Amniotic epithelial cell (primary cell): ENCODE data around the gene PALD1.

Experiments
- DNase-seq: peaks from one replicate; pipeline ENCODE4 v3.0.0-alpha.2; 2010; ENCODE audit warnings: low read depth

The PALD1 gene

DNA sequence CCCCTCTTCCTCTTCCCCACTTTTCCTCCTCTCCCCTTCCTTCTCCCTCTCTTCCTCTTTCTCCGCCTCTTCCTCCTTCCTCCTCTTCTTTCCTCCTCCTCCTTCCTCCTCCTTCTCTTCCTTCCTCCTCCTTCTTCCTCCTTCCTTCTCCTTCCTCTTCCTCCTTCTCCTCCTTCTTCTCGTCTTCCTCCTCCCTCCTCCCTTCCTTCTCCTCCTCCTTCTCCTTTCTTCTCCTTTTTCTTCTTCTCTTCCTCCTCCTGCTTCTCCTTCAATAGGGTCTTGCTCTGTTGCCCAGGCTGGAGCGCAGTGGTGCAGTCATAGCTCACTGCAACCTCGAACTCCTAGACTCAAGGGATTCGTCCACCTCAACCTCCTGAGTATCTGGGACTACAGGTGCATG lies 56.9 kb downstream of the PALD1 start:
- DNase-seq, result no peak

DNA sequence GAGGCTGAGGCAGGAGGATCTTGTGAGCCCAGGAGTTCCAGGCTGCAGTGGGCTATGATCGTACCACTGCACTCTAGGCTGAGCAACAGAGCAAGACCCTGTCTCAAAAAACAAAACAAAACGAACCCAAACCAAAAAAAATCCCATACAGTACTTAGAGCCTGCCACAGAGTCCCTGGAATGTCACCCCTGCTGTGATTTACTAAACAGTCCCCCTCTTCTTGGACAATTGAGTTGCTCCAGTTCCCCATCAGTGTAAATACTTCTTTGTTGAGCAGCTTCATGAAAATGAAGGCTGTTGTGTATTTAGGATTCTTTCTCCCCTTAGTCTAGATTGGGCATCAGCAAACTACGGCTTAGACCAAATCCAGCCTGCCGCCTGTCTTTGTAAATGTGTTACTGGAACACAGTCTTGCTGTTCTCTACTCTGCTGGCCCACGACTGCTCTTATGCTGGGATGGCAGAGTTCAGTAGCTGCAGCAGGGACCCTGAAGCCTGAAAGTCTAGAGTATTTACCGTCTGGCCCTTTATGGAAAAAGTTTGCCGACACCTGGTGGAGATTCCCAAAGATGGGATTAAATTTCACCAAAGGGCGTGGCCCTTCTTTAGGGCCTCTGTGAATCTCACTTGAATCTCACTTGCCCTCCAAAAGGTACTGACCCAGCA lies 57.8 kb downstream of the PALD1 start:
- DNase-seq, result no peak

DNA sequence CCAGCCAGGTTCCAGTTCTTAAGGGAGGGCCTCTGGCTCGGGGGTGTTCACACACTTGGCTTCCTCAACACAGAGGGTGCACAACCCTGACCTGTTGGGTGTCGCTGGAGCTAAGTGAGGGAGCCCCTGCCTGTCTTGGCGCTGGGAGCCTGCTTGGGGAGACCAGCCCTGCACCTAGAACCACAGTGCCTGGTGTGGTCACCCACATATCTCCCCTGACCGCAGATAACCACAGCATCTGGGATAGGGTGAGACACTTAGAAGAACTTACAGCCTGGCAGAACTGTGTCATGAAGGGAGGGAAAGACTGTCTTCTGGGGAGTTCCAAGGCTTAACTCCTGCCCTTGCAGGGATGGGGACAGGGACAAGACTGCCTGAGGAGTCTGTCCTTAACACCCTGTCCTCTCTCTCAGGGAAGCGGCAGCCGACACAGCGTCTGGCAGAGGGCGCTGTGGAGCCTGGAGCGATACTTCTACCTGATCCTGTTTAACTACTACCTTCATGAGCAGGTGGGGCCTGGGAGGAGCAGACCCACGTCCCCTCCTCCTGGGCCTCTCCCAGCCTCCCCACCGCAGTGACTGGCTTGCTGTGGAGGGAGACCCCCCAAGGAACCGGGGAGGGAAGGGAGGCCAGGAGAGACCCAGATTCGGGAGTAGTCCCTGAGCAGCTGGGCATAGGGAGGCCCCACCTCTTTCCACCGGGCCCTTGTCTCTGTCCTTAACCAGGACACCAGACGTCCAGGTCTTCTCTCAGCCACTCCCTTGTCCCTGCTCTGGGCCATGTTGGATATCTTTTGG lies 59.0 kb downstream of the PALD1 start:
- no peak for DNase-seq

DNA sequence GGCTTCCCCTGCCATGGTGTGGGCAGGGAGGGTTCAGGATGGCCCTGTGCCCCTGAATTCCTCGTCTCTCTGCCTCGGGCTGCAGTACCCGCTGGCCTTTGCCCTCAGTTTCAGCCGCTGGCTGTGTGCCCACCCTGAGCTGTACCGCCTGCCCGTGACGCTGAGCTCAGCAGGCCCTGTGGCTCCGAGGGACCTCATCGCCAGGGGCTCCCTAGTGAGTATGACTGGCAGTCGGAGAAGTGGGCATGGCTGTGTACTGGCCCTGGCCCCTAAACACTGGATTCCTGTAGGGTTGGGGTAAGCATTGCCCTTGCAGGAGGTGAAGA lies 59.6 kb downstream of the PALD1 start:
- DNase-seq, result no peak

DNA sequence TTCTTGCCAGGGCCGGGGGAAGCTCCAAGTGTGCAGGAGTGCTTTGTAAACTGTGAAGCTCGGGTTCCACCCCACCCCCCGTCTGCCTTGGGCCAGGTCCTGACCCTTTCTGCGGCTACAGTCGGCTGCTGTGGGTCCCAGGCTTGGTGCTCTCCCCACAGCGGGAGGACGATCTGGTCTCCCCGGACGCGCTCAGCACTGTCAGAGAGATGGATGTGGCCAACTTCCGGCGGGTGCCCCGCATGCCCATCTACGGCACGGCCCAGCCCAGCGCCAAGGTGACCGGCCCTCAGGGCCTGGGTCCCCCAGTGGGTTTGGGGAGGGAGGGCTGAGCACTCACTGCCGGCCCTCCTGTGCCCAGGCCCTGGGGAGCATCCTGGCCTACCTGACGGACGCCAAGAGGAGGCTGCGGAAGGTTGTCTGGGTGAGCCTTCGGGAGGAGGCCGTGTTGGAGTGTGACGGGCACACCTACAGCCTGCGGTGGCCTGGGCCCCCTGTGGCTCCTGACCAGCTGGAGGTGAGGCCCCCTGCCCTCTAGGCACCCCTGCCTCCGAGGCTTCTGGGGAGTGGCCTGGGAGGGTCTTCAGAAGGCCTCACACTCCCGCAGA lies 60.3 kb downstream of the PALD1 start:
- DNase-seq, result no peak

DNA sequence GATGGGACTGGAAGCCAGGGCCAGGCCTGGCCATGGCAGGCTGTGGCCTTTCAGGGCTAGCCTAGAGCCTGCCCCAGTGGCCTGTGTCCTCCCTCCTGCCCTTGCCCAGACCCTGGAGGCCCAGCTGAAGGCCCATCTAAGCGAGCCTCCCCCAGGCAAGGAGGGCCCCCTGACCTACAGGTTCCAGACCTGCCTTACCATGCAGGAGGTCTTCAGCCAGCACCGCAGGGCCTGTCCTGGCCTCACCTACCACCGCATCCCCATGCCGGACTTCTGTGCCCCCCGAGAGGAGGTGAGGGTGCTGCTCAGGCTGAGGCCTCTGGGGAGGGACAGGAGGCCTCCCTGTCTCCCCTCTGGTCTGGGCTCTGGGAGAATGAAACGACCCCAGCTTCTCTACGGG lies 60.9 kb downstream of the PALD1 start:
- DNase-seq, result no peak

DNA sequence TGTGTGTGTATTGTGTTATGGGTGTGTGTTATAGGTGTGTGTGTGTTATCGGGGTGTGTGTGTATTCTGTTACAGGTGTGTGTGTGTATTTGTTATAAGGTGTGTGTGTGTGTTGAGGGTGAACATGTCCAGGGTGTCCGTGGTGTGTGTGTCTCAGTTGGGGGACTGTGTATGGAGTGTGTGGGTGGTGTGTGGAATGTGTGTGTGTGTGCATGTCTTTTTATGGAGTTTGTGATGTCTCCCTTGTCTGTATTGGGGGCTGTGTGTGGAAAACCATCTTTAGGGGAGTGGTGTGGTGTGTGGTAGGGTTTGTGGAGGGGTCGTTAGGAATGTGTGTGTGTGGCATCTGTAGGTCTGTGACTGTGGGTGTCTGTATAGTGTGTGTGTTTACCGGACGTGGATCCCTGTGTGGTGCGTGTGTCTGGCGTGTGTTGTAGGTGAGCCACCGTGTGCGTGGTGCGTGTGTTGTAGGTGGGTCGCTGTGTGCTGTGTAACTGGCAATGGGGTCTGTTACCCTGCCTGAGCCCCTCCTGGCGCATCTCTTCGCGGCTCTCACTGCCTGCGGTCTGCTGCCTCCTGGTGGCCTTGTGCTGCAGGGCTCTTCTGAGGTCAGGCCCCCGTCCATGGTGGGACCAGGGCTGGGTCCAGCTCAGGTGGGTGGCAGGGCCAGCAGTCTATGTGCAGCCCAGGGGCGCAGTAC lies 61.7 kb downstream of the PALD1 start:
- peak; percentile 10 for DNase-seq

DNA sequence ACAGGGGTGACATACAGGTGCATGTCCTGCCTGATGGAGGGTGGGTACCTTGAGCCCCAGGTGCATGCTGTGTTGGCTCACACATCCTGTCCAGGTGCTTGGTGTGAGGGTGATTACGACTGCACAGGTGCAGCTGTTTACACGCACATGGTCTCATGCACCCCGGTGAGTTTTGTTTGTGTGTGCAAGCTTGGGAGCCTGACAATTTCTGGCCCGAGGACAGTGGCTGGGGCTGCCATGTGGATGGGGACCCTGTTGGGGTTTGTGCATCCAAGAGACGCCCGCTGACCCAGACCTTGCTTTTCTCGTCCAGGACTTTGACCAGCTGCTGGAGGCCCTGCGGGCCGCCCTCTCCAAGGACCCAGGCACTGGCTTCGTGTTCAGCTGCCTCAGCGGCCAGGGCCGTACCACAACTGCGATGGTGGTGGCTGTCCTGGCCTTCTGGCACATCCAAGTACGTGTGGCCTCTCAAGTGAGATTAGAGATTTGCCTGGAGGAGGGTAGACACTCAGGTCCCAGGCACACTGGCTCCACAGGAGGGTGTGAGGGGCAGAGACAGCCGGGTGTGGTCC lies 62.3 kb downstream of the PALD1 start:
- DNase-seq, result no peak

DNA sequence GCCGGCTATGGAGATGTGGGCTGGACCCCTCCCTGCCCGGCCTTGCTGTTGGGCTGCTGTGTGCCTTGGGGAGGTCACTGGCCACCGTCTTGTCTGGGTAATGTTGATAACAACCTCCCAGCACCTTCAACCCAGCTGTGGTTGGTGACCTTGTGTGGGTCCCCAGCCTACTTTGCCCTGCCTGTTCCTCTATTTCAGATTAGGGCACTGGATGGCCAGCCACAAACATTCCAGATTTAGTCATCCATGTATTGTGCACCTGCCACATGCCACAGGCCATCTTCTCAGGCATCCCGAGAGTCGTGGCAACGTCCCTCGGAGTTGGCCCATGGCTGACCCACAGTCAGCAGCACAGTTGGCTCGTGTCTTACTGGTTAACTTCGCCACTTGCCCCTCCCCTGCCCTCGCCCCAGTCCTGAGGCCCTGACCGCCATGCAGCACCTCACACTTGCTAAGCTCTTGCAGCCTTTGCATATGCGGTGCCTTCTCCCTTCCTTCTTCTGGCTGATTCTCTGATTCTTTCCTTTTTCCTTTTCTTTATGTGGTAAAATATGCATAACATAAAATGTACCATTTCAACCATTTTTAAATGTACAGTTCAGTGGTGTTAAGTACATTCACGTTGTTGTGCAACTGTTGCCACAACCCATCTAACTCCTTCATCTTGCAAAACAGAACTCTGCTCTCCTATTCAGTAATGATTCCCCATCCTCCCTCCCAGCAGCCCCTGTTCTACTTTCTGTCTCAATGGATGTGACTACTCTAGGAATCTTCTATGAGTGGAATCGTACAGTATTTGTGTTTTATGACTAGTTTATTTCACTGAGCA lies 63.4 kb downstream of the PALD1 start:
- DNase-seq, result peak; percentile 52

DNA sequence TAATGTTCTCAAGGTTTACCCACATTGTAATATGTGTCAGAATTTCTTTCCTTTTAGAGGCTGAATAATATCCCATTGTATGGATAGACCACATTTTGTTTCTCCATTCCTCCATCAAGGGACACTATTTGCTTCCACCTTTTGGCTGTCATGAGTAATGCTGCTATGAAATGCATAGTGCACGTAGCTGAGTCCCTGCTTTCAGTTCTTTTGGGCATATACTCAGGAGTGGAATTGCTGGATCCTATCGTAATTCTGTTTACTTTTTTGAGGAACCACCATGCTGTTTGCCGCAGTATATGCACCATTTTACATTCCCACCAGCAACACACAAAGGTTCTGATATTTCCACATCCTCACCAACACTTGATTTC lies 64.0 kb downstream of the PALD1 start:
- DNase-seq, result no peak

DNA sequence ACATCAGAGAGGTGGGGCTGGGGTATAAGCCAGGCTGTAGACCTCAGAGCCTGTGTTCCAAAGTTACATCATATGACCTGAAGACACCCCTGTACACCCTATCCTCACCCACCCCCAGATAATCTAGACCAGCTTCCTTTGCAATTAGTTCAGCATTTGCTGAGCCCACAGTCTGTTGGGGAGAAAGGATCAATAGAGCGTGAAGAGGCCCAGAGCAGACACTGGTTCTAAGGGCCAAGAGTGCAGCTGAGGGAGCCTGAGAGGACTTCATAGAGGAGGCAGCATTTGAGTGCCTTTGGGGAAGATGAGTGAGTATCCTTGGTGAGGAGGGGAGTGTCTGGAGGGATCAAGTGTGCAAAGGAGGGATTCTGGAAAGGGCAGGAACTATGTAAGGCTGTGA lies 65.3 kb downstream of the PALD1 start:
- DNase-seq, result no peak

DNA sequence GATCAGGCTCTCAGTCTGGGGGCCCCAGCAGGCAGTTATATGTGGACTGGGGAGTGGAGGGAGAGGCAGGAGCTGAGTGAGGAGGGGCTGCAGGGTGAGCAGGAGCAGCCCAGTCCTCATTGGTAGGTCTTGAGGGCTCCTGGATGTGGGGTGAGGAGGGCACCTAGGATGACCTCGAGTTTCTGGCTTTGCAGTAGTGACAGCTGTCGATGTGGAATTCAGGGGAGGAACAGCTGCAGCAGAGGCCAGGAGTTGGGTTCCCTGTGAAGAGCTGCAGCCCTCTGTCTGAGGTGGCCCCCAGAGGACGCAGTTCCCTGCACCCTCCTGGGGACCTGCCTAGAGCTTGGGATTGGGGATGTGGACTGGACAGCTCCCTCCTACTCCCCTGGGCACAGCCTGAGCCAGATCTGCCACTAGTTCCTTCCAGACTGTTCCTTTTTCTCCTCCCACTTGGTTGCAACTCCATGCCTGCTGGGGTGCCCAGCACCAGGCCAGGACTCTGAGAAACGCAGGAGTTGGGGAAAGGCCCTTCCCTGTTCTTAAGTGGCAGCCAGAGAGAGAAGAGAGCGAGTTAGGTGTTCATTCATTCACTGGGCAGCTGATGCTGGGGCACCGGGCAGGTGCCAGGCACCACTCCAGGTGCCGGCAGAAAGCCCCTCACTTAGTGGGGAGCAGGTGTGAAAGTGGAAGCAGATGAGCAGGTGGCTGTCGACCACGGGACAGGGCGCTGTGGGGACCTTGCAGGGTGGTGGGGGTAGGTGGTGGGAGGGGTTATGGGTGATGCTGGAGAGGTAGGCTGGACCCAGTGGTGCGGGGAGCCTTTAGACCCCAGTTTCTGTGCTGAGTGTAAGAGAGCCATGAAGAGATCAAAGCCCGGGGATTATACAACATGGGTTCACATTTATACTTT lies 66.1 kb downstream of the PALD1 start:
- no peak for DNase-seq

DNA sequence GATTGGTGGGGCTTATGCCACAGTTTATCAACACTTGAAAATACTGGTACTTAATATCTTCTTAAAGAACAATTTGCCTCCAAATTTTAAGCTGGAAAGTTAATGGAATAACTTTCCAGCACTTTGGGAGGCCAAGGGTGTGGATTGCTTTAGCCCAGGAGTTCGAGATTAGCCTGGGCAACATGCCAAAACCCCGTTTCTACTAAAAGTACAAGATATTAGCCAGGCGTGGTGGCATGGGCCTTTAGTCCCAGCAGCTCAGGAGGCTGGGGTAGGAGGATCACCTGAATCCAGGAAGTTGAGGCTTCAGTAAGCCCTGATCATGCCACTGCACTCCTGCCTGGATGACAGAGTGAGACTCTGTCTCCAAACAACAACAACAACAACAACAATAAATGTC lies 68.0 kb downstream of the PALD1 start:
- DNase-seq, result no peak

DNA sequence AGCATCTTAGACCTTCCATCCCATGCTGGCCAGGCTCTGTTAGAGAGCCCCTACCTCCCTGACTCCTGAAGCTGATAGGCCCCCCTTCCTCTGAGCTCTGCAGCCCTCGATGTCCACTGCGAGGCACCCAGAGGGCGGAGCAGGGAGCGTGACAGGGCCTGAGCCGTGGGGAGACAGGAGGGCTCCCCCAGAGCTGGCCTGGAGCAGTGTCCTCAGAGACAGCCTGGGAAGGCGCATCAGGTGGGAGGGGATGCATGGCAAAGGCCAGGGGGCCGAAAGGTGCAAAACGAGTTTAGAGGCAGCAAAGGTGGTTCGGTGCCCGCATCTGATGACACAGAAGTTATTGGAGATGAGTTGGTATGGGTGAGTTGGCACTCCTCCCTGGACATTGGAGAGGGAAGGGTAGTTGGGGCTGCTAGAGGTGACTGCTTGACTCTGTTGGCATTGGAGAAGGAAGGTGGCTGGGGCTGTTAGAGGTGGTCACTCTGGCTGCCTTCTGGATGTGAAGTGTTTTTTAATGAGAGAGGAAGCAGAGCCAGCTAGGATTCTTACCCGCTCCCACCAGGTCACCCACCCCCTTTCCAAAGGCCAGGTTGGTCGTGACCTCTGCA lies 70.9 kb downstream of the PALD1 start:
- no peak for DNase-seq

DNA sequence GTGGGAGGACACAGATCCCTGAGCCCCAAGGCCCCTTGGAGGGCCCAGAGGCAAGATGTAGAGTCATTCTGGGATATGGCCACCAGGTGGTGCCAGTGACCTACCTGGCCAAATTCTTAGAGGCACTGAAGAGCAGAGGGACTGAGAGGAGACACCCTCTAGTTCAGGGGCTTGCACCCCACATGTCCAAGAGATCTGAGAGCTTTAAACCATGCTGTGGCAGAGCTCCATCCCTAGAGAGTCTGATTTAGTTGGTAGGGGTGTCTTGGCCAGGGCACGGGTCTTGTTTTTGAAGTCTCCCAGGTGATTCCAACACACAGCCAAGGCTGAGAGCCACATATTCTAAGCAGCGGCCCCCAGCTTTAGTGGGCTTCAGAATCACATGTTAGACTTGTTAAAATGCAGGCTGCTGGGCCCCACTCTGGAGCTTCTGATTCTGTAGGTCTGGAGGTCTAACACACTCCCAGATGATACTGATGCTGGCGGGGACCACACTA lies 71.4 kb downstream of the PALD1 start:
- DNase-seq, result peak; percentile 42

DNA sequence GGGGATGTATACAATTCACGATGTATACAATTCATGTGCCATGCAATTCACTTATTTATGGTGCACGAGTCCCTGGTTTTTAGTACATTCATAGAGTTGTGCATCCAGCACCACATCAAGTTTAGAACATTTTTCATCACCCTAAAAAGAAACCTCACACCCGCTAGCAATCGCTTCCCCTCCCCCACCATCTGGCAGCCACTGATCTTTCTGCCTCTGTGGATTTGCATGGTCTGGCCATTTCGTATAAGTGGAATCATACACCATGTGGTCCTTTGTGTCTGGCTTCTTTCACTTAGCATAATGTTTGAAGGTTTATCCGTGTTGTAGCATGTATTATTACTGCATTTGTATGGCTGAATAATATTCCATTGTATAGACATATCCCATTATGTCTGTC lies 71.9 kb downstream of the PALD1 start:
- DNase-seq, result no peak

DNA sequence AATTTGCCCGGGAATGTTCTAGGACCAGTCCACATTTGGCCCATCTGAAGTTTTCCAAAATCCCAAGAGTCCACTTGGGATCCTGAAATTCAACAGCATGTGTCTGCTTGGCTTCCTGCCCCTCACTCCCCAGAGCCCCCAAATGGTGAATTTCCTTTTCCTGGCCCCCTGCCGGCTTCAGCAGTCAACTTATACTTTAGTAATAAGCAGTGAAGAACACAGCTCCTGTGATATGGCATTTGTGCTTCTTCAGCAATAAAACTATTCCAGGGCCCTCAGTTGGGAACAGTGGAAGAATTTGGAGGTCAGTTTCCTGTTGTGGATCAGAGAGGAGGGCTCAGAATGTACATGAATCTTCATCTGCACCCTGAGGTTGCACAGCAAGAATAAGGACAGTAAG lies 72.9 kb downstream of the PALD1 start:
- DNase-seq, result no peak

DNA sequence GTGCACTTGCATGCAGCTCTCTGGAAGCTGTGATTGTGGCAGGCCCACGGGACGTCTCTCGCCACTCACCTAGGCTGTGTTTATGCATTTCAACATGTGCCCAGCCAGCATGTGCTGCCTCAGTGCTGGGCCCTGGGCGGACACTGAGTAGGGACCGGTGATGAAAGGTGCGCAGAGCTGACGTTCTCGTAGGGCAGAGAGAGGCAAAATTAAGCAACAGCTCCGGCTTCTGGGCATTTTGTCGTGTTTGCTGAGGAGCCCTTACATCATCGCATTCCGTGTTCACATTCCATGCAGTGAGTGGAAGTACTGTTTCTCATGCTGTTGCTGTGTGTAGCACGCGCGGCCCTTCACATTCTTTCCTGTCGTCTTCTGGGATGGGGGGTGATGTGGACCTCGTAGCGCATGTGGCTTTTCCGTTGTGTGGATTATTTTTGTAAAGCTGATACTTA lies 73.4 kb downstream of the PALD1 start:
- DNase-seq, result peak; percentile 90

DNA sequence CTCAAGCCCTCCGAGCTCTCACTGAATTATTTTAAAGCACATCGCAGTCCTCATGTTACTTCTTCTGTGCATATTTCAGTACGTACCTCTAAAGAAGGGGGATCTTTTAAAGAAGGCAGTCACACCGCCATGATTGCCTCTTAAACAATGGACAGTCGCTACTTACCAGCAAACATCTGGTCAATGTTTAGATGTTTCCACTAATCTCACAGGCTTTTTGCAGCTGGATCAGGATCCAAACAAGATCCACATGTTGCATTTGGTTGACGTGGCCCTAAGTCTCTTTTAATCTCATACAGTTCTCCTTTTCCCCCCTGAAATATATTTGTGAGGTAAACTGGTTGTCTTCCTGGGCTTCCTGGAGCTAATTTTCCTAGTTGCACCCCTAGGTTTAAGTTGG lies 74.0 kb downstream of the PALD1 start:
- DNase-seq, result no peak

DNA sequence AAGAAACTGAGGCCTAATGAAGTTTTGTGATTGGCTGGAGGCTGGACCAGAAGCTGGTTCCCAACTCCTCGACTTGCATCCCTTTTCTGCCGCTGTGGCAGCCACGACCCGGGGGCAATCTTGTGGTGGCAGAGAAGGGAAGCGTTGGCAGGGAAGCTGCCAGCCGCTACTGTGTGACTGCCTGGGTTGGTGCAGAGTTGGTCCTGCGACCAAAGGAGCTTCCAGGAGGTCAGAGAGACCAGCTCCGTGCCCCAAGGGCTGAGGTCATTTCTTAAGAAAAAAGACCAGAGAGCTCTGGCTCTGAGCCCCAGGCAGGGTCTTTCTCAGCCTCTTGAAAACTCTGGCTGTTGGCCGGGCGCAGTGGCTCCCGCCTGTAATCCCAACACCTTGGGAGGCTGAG lies 76.8 kb downstream of the PALD1 start:
- DNase-seq, result no peak
